HCT116 (cell line): Measurements from ENCODE around the gene TENM4. TPM values are rescaled to one million over a fixed set of nuclear protein-coding genes. Genes with fewer than 3 reads are reported as not detected.

Experiments
- ATAC-seq: fragments of 200-7000 bp; cut with Tn5 transposase; 2 replicates; pipeline ENCODE4 v1.9.1; 2020; ENCODE audit warnings: mild to moderate bottlenecking, moderate library complexity
- BruUV-seq: library from RNA; stranded (reverse); fragments of 400-500 nt; replicated peaks from 2 replicates; lab custom pipeline; 2021; lab: Mats Ljungman, UMichigan
- CTCF ChIA-PET: fragments of 300-600 bp; sonication (Branson Sonifier 250); formaldehyde crosslinking; loops from one replicate; lab custom pipeline; 2021; ENCODE audit warnings: antibody characterized with exemption; lab: Charles Lee
- POLR2A ChIA-PET: fragments of 300-600, 350-600 bp; sonication (Branson Sonifier 250); formaldehyde crosslinking; loops from one replicate; lab custom pipeline; 2021; ENCODE audit warnings: antibody characterized with exemption; lab: Charles Lee
- RAD21 ChIA-PET, 2 experiments: fragments of 300-600 bp; sonication (Branson Sonifier 250); formaldehyde crosslinking; loops; one replicate each; lab custom pipeline; 2023; ENCODE audit warnings: low total read pairs in 2 of 2; ENCODE audit not compliant: uncharacterized antibody in 2 of 2, unreplicated experiment in 2 of 2, low non-redundant PET in 1 of 2; lab: Charles Lee
- DNase-seq: peaks from one replicate; pipeline ENCODE4 v3.0.0-alpha.2; 2010; ENCODE audit warnings: low read depth, low spot score
- H2AFZ ChIP-seq: fragments of 200-600 bp; shearing (Covaris generic), sonication (generic); 2 replicates; pipeline ENCODE4 v1.6.1; 2017; ENCODE audit warnings: low read depth, mixed run types, mixed read lengths, antibody characterized with exemption, low read length; ENCODE audit not compliant: poor library complexity, severe bottlenecking
- H3K27ac ChIP-seq: 2 replicates; pipeline ENCODE4 v1.5.1; 2012; ENCODE audit warnings: low read depth, low read length
- H3K27me3 ChIP-seq: fragments of 200-600 bp; sonication (generic); 2 replicates; pipeline ENCODE4 v1.6.1; 2016; ENCODE audit warnings: mixed run types, low read length, mixed read lengths; ENCODE audit not compliant: insufficient read depth
- H3K36me3 ChIP-seq, 2 experiments: fragments of 200-500 bp in 1 of 2; fragments of 200-600 bp in 1 of 2; sonication (Bioruptor generic) in 1 of 2; sonication (generic) in 1 of 2; 2 replicates each; pipeline versions ENCODE4 v1.5.1 to v1.6.1; 2014 to 2016; ENCODE audit warnings: low read length in 2 of 2, inconsistent platforms in 1 of 2, mixed read lengths in 1 of 2, mixed run types in 1 of 2; ENCODE audit not compliant: insufficient read depth in 2 of 2, control insufficient read depth in 1 of 2
- H3K4me1 ChIP-seq, 2 experiments: fragments of 200-600 bp in 1 of 2; sonication (generic) in 1 of 2; 2 replicates each; pipeline versions ENCODE4 v1.5.1 to v1.6.1; 2012 to 2017; ENCODE audit warnings: low read length in 2 of 2, inconsistent platforms in 1 of 2, mild to moderate bottlenecking in 1 of 2, mixed read lengths in 1 of 2, mixed run types in 1 of 2, moderate library complexity in 1 of 2; ENCODE audit not compliant: insufficient read depth in 2 of 2, control insufficient read depth in 1 of 2
- H3K4me2 ChIP-seq: fragments of 200-600 bp; sonication (generic); 2 replicates; pipeline ENCODE4 v1.6.1; 2017; ENCODE audit warnings: mixed run types, low read length, mixed read lengths
- H3K4me3 ChIP-seq, 2 experiments: fragments of 200-600 bp in 1 of 2; sonication (generic) in 1 of 2; replicated peaks in 1 of 2; 2 replicates each; pipeline ENCODE4 v1.5.1; 2011 to 2016; ENCODE audit warnings: low read length in 2 of 2, control low read depth in 1 of 2, low read depth in 1 of 2, mild to moderate bottlenecking in 1 of 2, mixed read lengths in 1 of 2, mixed run types in 1 of 2
- H3K79me2 ChIP-seq: fragments of 200-600 bp; sonication (generic); 2 replicates; pipeline ENCODE4 v1.6.1; 2017; ENCODE audit warnings: mild to moderate bottlenecking, mixed run types, low read length, moderate library complexity, mixed read lengths; ENCODE audit not compliant: insufficient read depth
- H3K9ac ChIP-seq: fragments of 200-600 bp; sonication (generic); 2 replicates; pipeline ENCODE4 v1.6.1; 2016; ENCODE audit warnings: low read length, mixed read lengths
- H3K9me2 ChIP-seq: fragments of 200-600 bp; sonication (generic), shearing (Covaris generic); 2 replicates; pipeline ENCODE4 v1.6.1; 2017; ENCODE audit warnings: mixed run types, mild to moderate bottlenecking, moderate library complexity; ENCODE audit not compliant: insufficient read depth
- H3K9me3 ChIP-seq, 2 experiments: fragments of 200-500 bp in 1 of 2; fragments of 200-600 bp in 1 of 2; sonication (Bioruptor generic) in 1 of 2; sonication (generic) in 1 of 2; 2 replicates each; pipeline ENCODE4 v1.6.1; 2014 to 2017; ENCODE audit warnings: low read length in 2 of 2, mixed read lengths in 2 of 2, inconsistent platforms in 1 of 2, low read depth in 1 of 2, mild to moderate bottlenecking in 1 of 2, mixed run types in 1 of 2, moderate library complexity in 1 of 2; ENCODE audit not compliant: control insufficient read depth in 1 of 2, insufficient read depth in 1 of 2
- H4K20me1 ChIP-seq: fragments of 200-600 bp; sonication (generic), shearing (Covaris generic); 2 replicates; pipeline ENCODE4 v1.6.1; 2017; ENCODE audit warnings: mixed run types, mild to moderate bottlenecking, moderate library complexity; ENCODE audit not compliant: insufficient read depth
- POLR2A ChIP-seq: IDR thresholded peaks from 2 replicates; pipeline ENCODE4 v1.7.0; 2011; ENCODE audit warnings: borderline replicate concordance; ENCODE audit not compliant: insufficient read depth, insufficient read length; ENCODE audit errors: extremely low read depth
- SIN3A ChIP-seq: IDR thresholded peaks from 2 replicates; pipeline ENCODE4 v1.6.1; 2012; ENCODE audit warnings: low read depth
- TCF7L2 ChIP-seq: IDR thresholded peaks from 2 replicates; pipeline ENCODE4 v1.7.0; 2011; ENCODE audit warnings: borderline replicate concordance, inconsistent platforms; ENCODE audit not compliant: insufficient read depth, insufficient read length; ENCODE audit errors: extremely low read depth
- ZFX ChIP-seq: fragments of 450-650 bp; IDR thresholded peaks from 2 replicates; pipeline ENCODE4 v1.6.1; 2017
- intact Hi-C: fragments of 100-400 bp; cut with micrococcal nuclease; formaldehyde crosslinking; loops from 2 replicates; pipeline ENCODE4 v1.10.0; 2022
- total RNA-seq: library from RNA; stranded (reverse); gene quantifications from one replicate; pipeline ENCODE4 v1.2.1, GENCODE V29; 2021; ENCODE audit not compliant: unreplicated experiment
- TF ChIP-seq, protein P1 (sequence below): IDR thresholded peaks from 2 replicates; pipeline ENCODE4 v1.6.1; 2012

Gene TENM4
- total RNA-seq, 1 experiment from 2014 or later, result 0.05 TPM

GRCh38 chr11:79068356-79068755, 372.5 kb downstream of the TENM4 start:
- Histone ChIP-seq H3K9me2 (no peaks in the 10 kb centered on the region), H3K9me3 (no peaks in the 10 kb centered on the region), H3K79me2 (no peaks in the 10 kb centered on the region), H3K36me3 (no peaks in the 10 kb centered on the region), H3K4me1 (no peaks in the 10 kb centered on the region), H3K27ac (no peak overlapping the region), H2AFZ (no peak overlapping the region), H3K9ac (no peak overlapping the region), H3K4me3 (no peak overlapping the region), H3K27me3 (peaks cover 5% of the 10 kb centered on the region; the same call in 1 of the 2 replicates)
- RAD21 ChIA-PET, result no interaction called here
- CTCF ChIA-PET, result no interaction called here
- no peak for DNase-seq
- intact Hi-C loops, result no loop called here
- no TSS peak for BruUV-seq
- TF ChIP-seq ZFX (no peak), SIN3A (no peak), TCF7L2 (no peak), POLR2A (no peak)
- TF ChIP-seq, all 23 proteins: peak for 0
- Histone ChIP-seq H3K4me2 (no peak overlapping the region), H4K20me1 (no peaks in the 10 kb centered on the region)
- POLR2A ChIA-PET, result no interaction called here
- no peak for ATAC-seq

DNA sequence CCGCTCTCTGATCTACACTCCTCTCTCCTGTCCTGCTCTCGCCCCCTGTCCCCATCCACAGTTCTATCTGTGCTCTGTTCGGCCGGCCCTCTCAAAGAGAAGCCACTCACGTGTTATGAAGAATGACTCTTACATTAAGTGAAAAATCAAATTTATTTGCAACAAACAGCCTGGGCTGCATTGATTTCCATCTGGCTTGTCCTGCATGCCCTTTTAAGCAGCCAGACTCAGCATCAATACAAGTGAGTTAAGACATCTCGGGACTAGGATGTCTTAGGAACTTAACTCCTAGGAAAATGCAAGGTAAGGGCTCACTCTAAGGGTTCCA, 373.5 kb downstream of the TENM4 start:
- H3K4me2 ChIP-seq, result no peak overlapping the region
- H3K36me3 ChIP-seq, result no peaks in the 10 kb centered on the region
- no peak overlapping the region for H3K9ac ChIP-seq
- TF ChIP-seq, protein P1, sequence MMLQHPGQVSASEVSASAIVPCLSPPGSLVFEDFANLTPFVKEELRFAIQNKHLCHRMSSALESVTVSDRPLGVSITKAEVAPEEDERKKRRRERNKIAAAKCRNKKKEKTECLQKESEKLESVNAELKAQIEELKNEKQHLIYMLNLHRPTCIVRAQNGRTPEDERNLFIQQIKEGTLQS, result no peak
- TF ChIP-seq SIN3A, result no peak
- no peak overlapping the region for H2AFZ ChIP-seq
- no peaks in the 10 kb centered on the region for H3K9me3 ChIP-seq
- no peaks in the 10 kb centered on the region for H3K4me1 ChIP-seq
- H4K20me1 ChIP-seq, result no peaks in the 10 kb centered on the region
- peaks cover 5% of the 10 kb centered on the region; the same call in 1 of the 2 replicates for H3K27me3 ChIP-seq
- no peaks in the 10 kb centered on the region for H3K9me2 ChIP-seq
- H3K27ac ChIP-seq, result no peak overlapping the region
- intact Hi-C loops, result no loop called here
- no TSS peak for BruUV-seq
- DNase-seq, result no peak
- no peaks in the 10 kb centered on the region for H3K79me2 ChIP-seq
- RAD21 ChIA-PET, result no interaction called here
- no peak for ATAC-seq
- no peak overlapping the region for H3K4me3 ChIP-seq
- POLR2A ChIA-PET, result no interaction called here
- CTCF ChIA-PET, result no interaction called here
